Measurements from ENCODE around the gene PTPRJ. TPM values are rescaled to one million over a fixed set of nuclear protein-coding genes. Genes with fewer than 3 reads are reported as not detected.
"Not testable (repeated sequence)": the region's sequence is repeated elsewhere in the genome, so short reads cannot be mapped to it uniquely, and the experiment has no call there.

PTPRJ gene
- total RNA-seq, 4 donors from 2014 or later: 9.8 to 17.8 (median 14.2) TPM

GRCh38 chr11:47943721-47944586 is 36.4 kb upstream of the PTPRJ start:
- no peak for ATAC-seq (ENCODE audit: low FRiP score)
- TF ChIP-seq CTCF (IDR thresholded peaks at IDR 0.05): no peak
- no peak for DNase-seq (ENCODE audit: low spot score)

- DNase-seq (ENCODE audit: low spot score) (no peak), ATAC-seq (ENCODE audit: low FRiP score) (no peak)
- TF ChIP-seq CTCF (IDR thresholded peaks at IDR 0.05): no peak
Measured at GRCh38 chr11:47944632-47945031, 35.7 kb upstream of the PTPRJ start.

- ATAC-seq (ENCODE audit: low FRiP score) (peak; percentile 96), DNase-seq (ENCODE audit: low spot score) (peak; percentile 70)
- no peak for TF ChIP-seq CTCF (IDR thresholded peaks at IDR 0.05)
Measured at GRCh38 chr11:47946682-47947559, 33.4 kb upstream of the PTPRJ start.

GRCh38 chr11:47948137-47948536 is 32.2 kb upstream of the PTPRJ start:
- ATAC-seq (ENCODE audit: low FRiP score): no peak
- no peak for DNase-seq (ENCODE audit: low spot score)
- no peak for TF ChIP-seq CTCF (IDR thresholded peaks at IDR 0.05)

GRCh38 chr11:47949001-47949675 is 31.2 kb upstream of the PTPRJ start:
- not testable (repeated sequence) for DNase-seq (ENCODE audit: low spot score); ATAC-seq (ENCODE audit: low FRiP score)

- no peak for DNase-seq (ENCODE audit: low spot score)
- TF ChIP-seq CTCF (IDR thresholded peaks at IDR 0.05): no peak
- no peak for ATAC-seq (ENCODE audit: low FRiP score)
Measured at GRCh38 chr11:47950396-47950795, 30.0 kb upstream of the PTPRJ start.

- not testable (repeated sequence) for ATAC-seq (ENCODE audit: low FRiP score); DNase-seq (ENCODE audit: low spot score)
Measured at GRCh38 chr11:47951504-47951903, 28.9 kb upstream of the PTPRJ start.
